Measurements from ENCODE around the gene CR1. TPM values are rescaled to one million over a fixed set of nuclear protein-coding genes. Genes with fewer than 3 reads are reported as not detected.
"Not testable (repeated sequence)": the region's sequence is repeated elsewhere in the genome, so short reads cannot be mapped to it uniquely, and the experiment has no call there.

CR1 gene
- total RNA-seq, 4 donors from 2014 or later = 6.7 to 27.6 (median 8.8) TPM

- 93% methylated on average over 1 of the region's 1 CpG for WGBS, 2 donors
- Histone ChIP-seq H3K27me3 (no peaks in the 10 kb centered on the region), H3K36me3 (no peaks in the 10 kb centered on the region), H3K27ac (no peak overlapping the region), H3K9me3 (no peaks in the 10 kb centered on the region), H3K4me3 (no peak overlapping the region), H3K4me1 (no peaks in the 10 kb centered on the region)
- no peak for DNase-seq (ENCODE audit: low spot score in 2 of 2)
- TF ChIP-seq POLR2A (IDR thresholded peaks at IDR 0.05) = no peak
- no peak for TF ChIP-seq CTCF (IDR thresholded peaks at IDR 0.05)
- TF ChIP-seq EP300 (IDR thresholded peaks at IDR 0.05) = no peak
Observed at GRCh38 chr1:207626972-207627337, 131.0 kb downstream of the CR1 start.

- H3K27me3 ChIP-seq = no peaks in the 10 kb centered on the region
- H3K4me1 ChIP-seq = no peaks in the 10 kb centered on the region
- DNase-seq (ENCODE audit: low spot score in 2 of 2) = no peak
- no peak for TF ChIP-seq POLR2A (IDR thresholded peaks at IDR 0.05)
- no peak for TF ChIP-seq CTCF (IDR thresholded peaks at IDR 0.05)
- no peak for TF ChIP-seq EP300 (IDR thresholded peaks at IDR 0.05)
- no peak overlapping the region for H3K4me3 ChIP-seq
- H3K36me3 ChIP-seq = no peaks in the 10 kb centered on the region
- 92 to 94% methylated on average over 2 of the region's 2 CpGs for WGBS, 2 donors
- H3K9me3 ChIP-seq = no peaks in the 10 kb centered on the region
- H3K27ac ChIP-seq = no peak overlapping the region
Observed at GRCh38 chr1:207627496-207627895, 131.5 kb downstream of the CR1 start.

- Histone ChIP-seq H3K9me3 (no peaks in the 10 kb centered on the region), H3K4me3 (no peak overlapping the region), H3K27ac (no peak overlapping the region), H3K36me3 (no peaks in the 10 kb centered on the region), H3K4me1 (no peaks in the 10 kb centered on the region), H3K27me3 (no peaks in the 10 kb centered on the region)
- 28 to 32% methylated on average over 5 of the region's 5 CpGs for WGBS, 2 donors
- TF ChIP-seq CTCF (IDR thresholded peaks at IDR 0.05) (no peak), POLR2A (IDR thresholded peaks at IDR 0.05) (no peak), EP300 (IDR thresholded peaks at IDR 0.05) (no peak)
- DNase-seq (ENCODE audit: low spot score in 2 of 2) = no peak
Observed at GRCh38 chr1:207628776-207629175, 132.8 kb downstream of the CR1 start.

- Histone ChIP-seq H3K4me1 (no peaks in the 10 kb centered on the region), H3K4me3 (no peak overlapping the region), H3K27ac (no peak overlapping the region), H3K9me3 (no peaks in the 10 kb centered on the region), H3K27me3 (no peaks in the 10 kb centered on the region), H3K36me3 (no peaks in the 10 kb centered on the region)
- no peak for DNase-seq (ENCODE audit: low spot score in 2 of 2)
- TF ChIP-seq CTCF (IDR thresholded peaks at IDR 0.05) (no peak), EP300 (IDR thresholded peaks at IDR 0.05) (no peak), POLR2A (IDR thresholded peaks at IDR 0.05) (no peak)
- WGBS, 2 donors = 52 to 59% methylated on average over 1 of the region's 1 CpG
Observed at GRCh38 chr1:207631137-207631536, 135.2 kb downstream of the CR1 start.

GRCh38 chr1:207633226-207633625 is 137.3 kb downstream of the CR1 start:
- Histone ChIP-seq H3K4me1 (no peaks in the 10 kb centered on the region), H3K27ac (no peak overlapping the region), H3K9me3 (no peaks in the 10 kb centered on the region), H3K27me3 (no peaks in the 10 kb centered on the region), H3K4me3 (no peak overlapping the region), H3K36me3 (no peaks in the 10 kb centered on the region)
- TF ChIP-seq CTCF (IDR thresholded peaks at IDR 0.05) (no peak), POLR2A (IDR thresholded peaks at IDR 0.05) (no peak), EP300 (IDR thresholded peaks at IDR 0.05) (no peak)
- DNase-seq (ENCODE audit: low spot score in 2 of 2) = no peak

- not testable (repeated sequence) for H3K36me3 ChIP-seq; H3K4me3 ChIP-seq; H3K27me3 ChIP-seq; H3K4me1 ChIP-seq; DNase-seq (ENCODE audit: low spot score in 2 of 2); H3K9me3 ChIP-seq; H3K27ac ChIP-seq
- 79 to 81% methylated on average over 12 of the region's 12 CpGs for WGBS, 2 donors
Observed at GRCh38 chr1:207633699-207634289, 137.8 kb downstream of the CR1 start.

GRCh38 chr1:207634293-207634692 is 138.3 kb downstream of the CR1 start:
- H3K27ac ChIP-seq; DNase-seq (ENCODE audit: low spot score in 2 of 2); H3K36me3 ChIP-seq; H3K9me3 ChIP-seq; H3K27me3 ChIP-seq; H3K4me1 ChIP-seq; H3K4me3 ChIP-seq: not testable (repeated sequence)
- 81 to 85% methylated on average over 6 of the region's 6 CpGs for WGBS, 2 donors

GRCh38 chr1:207635569-207636186 is 139.7 kb downstream of the CR1 start:
- not testable (repeated sequence) for DNase-seq (ENCODE audit: low spot score in 2 of 2); H3K4me1 ChIP-seq; H3K27me3 ChIP-seq; H3K9me3 ChIP-seq; H3K36me3 ChIP-seq; H3K27ac ChIP-seq; H3K4me3 ChIP-seq
- 53 to 64% methylated on average over 7 of the region's 7 CpGs for WGBS, 2 donors
